Rectal smooth muscle tissue (tissue), 1 donor: ENCODE data around the gene CSRP1.

Experiments used
- H3K27ac ChIP-seq: one replicate; pipeline ENCODE4 v1.7.0; 2013; ENCODE audit warnings: low read depth, low read length, inconsistent platforms
- H3K27me3 ChIP-seq: one replicate; pipeline ENCODE4 v1.7.0; 2013; ENCODE audit warnings: low read length; ENCODE audit not compliant: control insufficient read depth, insufficient read depth
- H3K36me3 ChIP-seq: one replicate; pipeline ENCODE4 v1.7.0; 2013; ENCODE audit warnings: low read length; ENCODE audit not compliant: control insufficient read depth, insufficient read depth
- H3K4me1 ChIP-seq: one replicate; pipeline ENCODE4 v1.7.0; 2013; ENCODE audit warnings: low read length; ENCODE audit not compliant: control insufficient read depth, insufficient read depth
- H3K4me3 ChIP-seq: one replicate; pipeline ENCODE4 v1.7.0; 2013; ENCODE audit warnings: low read length
- H3K9ac ChIP-seq: one replicate; pipeline ENCODE4 v1.7.0; 2013; ENCODE audit warnings: low read length

The CSRP1 gene

DNA sequence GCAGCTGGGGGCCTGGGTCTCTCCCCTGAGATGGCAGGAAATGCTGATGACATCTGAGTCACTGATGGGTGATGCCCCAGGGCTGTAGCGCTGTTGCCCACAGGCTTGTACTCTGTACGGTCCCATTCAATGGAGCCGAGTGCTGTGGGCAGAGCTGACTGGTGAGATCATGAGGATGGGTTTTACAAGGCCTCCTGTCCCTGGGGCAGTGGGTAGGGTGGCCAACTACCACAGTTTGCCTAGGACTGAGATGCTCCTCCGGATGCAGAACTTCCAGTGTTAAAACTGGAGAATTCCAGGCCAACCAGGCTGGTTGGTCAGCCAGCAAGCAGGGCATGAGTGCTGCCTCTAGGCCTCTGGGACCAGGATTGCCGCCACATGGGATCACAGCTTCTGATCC is 47.1 kb downstream of the CSRP1 start:
- Histone ChIP-seq H3K4me3 (no peak overlapping the region), H3K27me3 (no peaks in the 10 kb centered on the region), H3K9ac (no peak overlapping the region), H3K27ac (peak overlapping the region; percentile 19), H3K4me1 (peaks cover 41% of the 10 kb centered on the region), H3K36me3 (peaks cover 3% of the 10 kb centered on the region)

DNA sequence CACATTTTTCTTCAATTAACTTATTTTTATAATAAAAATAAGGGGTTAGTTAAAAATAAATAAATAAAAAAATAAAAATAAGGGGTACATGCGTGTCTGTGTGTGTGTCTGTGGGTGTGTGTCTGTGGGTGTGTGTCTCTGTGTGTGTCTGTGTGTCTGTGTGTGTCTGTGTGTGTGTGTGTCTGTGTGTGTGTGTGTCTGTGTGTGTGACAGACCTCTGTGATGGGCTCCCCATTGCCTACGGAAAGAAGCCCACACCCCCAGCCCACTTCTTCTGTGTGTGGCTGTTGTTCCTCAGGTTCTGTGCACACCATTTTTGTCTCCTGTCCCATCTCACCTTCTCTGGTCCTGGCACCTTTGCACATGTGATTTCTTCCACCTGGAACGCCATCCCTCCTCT is 47.9 kb downstream of the CSRP1 start:
- Histone ChIP-seq H3K9ac (no peak overlapping the region), H3K36me3 (no peaks in the 10 kb centered on the region), H3K4me1 (peaks cover 41% of the 10 kb centered on the region), H3K4me3 (no peak overlapping the region), H3K27ac (no peak overlapping the region), H3K27me3 (no peaks in the 10 kb centered on the region)

DNA sequence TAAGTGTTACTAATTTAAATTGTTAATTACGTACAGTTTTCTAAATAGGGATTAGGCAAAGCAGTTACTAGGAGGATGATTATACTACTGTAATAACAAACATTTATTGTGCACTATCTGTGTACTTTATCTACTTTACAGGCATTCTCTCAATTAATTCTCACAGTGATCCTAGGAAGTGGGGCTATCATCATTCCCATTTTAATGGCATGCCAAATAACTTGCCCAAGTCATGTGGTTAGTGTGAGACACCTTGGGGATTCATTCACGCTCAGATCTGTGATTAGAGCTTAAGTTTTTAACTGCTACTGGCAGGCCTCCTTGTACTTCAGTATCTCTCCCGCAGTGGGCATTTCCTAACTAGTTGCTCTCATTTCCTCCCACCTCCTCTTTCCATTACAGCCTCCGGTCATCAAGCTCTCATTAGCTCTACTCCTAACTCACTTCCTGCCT is 49.4 kb downstream of the CSRP1 start:
- no peak overlapping the region for H3K4me3 ChIP-seq
- no peaks in the 10 kb centered on the region for H3K27me3 ChIP-seq
- no peak overlapping the region for H3K9ac ChIP-seq
- H3K36me3 ChIP-seq: no peaks in the 10 kb centered on the region
- peaks cover 34% of the 10 kb centered on the region for H3K4me1 ChIP-seq
- peak overlapping the region; percentile 40 for H3K27ac ChIP-seq

GRCh38 chr1:201456499-201457309 is 50.2 kb downstream of the CSRP1 start:
- Histone ChIP-seq H3K27me3 (no peaks in the 10 kb centered on the region), H3K36me3 (no peaks in the 10 kb centered on the region), H3K4me1 (peaks cover 28% of the 10 kb centered on the region), H3K27ac (peak overlapping the region; percentile 72), H3K9ac (no peak overlapping the region), H3K4me3 (no peak overlapping the region)

DNA sequence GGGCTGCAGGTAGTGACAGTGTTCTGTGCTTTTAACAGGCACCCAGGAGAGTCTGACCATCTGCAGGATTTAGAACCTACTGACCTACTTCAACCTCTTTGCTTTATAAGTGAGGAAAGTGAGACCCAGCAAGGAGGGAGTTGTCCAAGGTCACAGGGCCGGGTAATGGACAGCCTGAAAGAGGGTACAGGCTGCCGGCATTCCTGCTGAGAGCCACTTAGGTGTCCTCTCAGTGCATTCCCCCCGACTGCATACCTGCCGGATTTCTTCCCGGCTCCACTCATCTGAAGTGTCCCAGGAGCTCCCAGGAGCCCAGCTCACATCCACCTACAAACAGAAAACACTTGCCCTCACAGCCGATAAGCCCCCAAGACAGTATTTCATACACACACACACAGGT is 51.8 kb downstream of the CSRP1 start:
- no peak overlapping the region for H3K9ac ChIP-seq
- H3K4me3 ChIP-seq: no peak overlapping the region
- no peaks in the 10 kb centered on the region for H3K36me3 ChIP-seq
- no peak overlapping the region for H3K27ac ChIP-seq
- no peaks in the 10 kb centered on the region for H3K27me3 ChIP-seq
- peaks cover 23% of the 10 kb centered on the region for H3K4me1 ChIP-seq

- no peaks in the 10 kb centered on the region for H3K27me3 ChIP-seq
- no peak overlapping the region for H3K9ac ChIP-seq
- H3K4me1 ChIP-seq: peaks cover 22% of the 10 kb centered on the region
- H3K27ac ChIP-seq: no peak overlapping the region
- no peak overlapping the region for H3K4me3 ChIP-seq
- no peaks in the 10 kb centered on the region for H3K36me3 ChIP-seq
Measured at GRCh38 chr1:201454608-201455007, 52.3 kb downstream of the CSRP1 start.

GRCh38 chr1:201452866-201453265 is 54.1 kb downstream of the CSRP1 start:
- H3K9ac ChIP-seq: no peak overlapping the region
- no peaks in the 10 kb centered on the region for H3K27me3 ChIP-seq
- H3K4me3 ChIP-seq: no peak overlapping the region
- H3K27ac ChIP-seq: no peak overlapping the region
- H3K4me1 ChIP-seq: peaks cover 23% of the 10 kb centered on the region
- H3K36me3 ChIP-seq: no peaks in the 10 kb centered on the region

GRCh38 chr1:201450721-201451291 is 56.1 kb downstream of the CSRP1 start:
- Histone ChIP-seq H3K27me3 (no peaks in the 10 kb centered on the region), H3K9ac (no peak overlapping the region), H3K4me3 (no peak overlapping the region), H3K4me1 (peaks cover 11% of the 10 kb centered on the region), H3K36me3 (no peaks in the 10 kb centered on the region), H3K27ac (peak overlapping the region; percentile 3)

DNA sequence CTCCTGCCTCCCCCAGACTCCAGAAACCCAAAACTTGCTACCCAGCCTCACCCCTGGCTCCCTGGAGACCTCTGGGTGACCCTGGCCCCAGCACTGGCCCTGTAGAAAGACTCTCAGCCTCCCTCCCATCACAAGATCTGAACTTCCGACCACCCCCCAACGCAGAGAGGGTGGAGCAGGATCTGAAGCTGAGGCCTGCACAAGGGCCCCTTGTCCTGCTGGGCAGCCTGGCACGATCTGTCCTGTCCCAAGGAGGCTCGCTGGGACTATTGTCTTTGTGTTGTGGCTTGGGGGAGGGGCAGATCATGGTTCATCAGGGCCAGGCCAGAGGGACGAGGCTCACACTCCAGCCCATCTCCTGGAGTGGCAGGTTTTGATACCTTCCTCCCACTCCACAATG is 57.9 kb downstream of the CSRP1 start:
- Histone ChIP-seq H3K9ac (no peak overlapping the region), H3K4me3 (no peak overlapping the region), H3K27me3 (no peaks in the 10 kb centered on the region), H3K36me3 (no peaks in the 10 kb centered on the region), H3K27ac (no peak overlapping the region), H3K4me1 (peaks cover 11% of the 10 kb centered on the region)

DNA sequence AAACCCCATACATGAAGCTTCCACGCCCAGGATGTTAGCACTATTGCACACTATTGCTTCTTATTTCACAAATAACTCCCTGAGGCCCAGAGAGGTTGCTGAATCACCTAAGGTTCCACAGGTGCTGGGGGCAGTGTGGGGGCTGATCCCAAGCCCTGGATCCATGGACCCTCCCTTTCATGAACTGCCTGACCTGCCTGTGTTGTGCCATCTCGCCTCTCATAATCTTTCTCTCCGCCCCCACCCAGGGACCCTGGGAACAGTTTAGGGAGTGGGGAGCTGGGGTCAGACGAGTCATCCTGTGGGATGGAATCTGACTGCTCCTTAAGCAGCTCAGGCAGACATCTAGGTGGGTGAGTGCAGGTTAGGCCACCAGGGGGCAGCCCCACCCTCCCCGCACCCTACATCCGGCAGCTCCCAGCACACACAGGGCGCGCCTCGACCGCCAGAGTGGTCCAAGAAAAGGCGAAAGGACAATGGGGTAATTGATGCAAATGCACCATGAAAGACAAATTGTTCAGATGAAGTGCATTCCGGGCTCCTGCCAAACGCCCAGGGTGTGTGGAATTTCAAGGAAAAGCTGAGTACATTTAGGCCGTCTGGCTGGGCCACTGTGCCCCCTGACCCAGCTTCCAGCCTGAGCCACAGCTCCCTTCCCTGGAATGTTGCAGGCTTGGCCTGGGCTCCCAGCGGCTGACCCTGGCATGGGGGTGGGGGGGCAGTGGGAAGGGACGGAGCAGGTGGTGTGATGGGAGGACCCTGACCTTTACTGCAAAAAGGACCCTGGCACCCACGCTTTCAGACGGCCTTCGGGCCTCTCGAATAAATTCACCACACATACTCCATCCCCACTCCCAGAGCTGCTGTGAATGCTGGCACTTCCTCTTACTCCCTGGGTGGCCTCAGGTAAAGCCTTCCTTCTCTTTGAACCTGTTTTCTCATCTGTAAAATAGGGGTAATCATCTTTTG is 58.7 kb downstream of the CSRP1 start:
- peak overlapping the region; percentile 57 for H3K27ac ChIP-seq
- H3K27me3 ChIP-seq: no peaks in the 10 kb centered on the region
- peaks cover 11% of the 10 kb centered on the region for H3K4me1 ChIP-seq
- no peaks in the 10 kb centered on the region for H3K36me3 ChIP-seq
- no peak overlapping the region for H3K4me3 ChIP-seq
- no peak overlapping the region for H3K9ac ChIP-seq

- H3K4me3 ChIP-seq: no peak overlapping the region
- no peaks in the 10 kb centered on the region for H3K27me3 ChIP-seq
- H3K27ac ChIP-seq: no peak overlapping the region
- H3K4me1 ChIP-seq: peaks cover 2% of the 10 kb centered on the region
- H3K36me3 ChIP-seq: no peaks in the 10 kb centered on the region
- H3K9ac ChIP-seq: no peak overlapping the region
Measured at GRCh38 chr1:201445310-201445709, 61.6 kb downstream of the CSRP1 start.

- no peak overlapping the region for H3K4me3 ChIP-seq
- H3K27ac ChIP-seq: no peak overlapping the region
- H3K27me3 ChIP-seq: no peaks in the 10 kb centered on the region
- no peak overlapping the region for H3K9ac ChIP-seq
- no peaks in the 10 kb centered on the region for H3K36me3 ChIP-seq
- H3K4me1 ChIP-seq: peaks cover 2% of the 10 kb centered on the region
Measured at GRCh38 chr1:201444792-201445191, 62.1 kb downstream of the CSRP1 start.
